HepG2 (cell line): ENCODE results near the gene LOX.

Experiments used
- BATF2 ChIP-seq: sonication (generic); formaldehyde crosslinking; IDR thresholded peaks from 2 replicates; pipeline ENCODE4 v1.8.0; 2022; ENCODE audit warnings: mild to moderate bottlenecking, missing genetic modification reagents, moderate library complexity
- JUN ChIP-seq: sonication (generic); formaldehyde crosslinking; IDR thresholded peaks from 2 replicates; pipeline ENCODE4 v1.4.0; 2020; ENCODE audit warnings: mild to moderate bottlenecking, missing genetic modification reagents
- NFYB ChIP-seq: sonication (generic); formaldehyde crosslinking; IDR thresholded peaks from 2 replicates; pipeline ENCODE4 v1.4.0; 2020; ENCODE audit warnings: missing genetic modification reagents
- RELA ChIP-seq: sonication (generic); formaldehyde crosslinking; IDR thresholded peaks from 2 replicates; pipeline ENCODE4 v1.4.0; 2020; ENCODE audit warnings: missing genetic modification reagents
- SMAD9 ChIP-seq: sonication (generic); formaldehyde crosslinking; IDR thresholded peaks from 2 replicates; pipeline ENCODE4 v1.5.1; 2020; ENCODE audit warnings: mild to moderate bottlenecking, missing genetic modification reagents
- ZFX ChIP-seq: sonication (generic); formaldehyde crosslinking; IDR thresholded peaks from 2 replicates; pipeline ENCODE4 v1.4.0; 2020; ENCODE audit warnings: mild to moderate bottlenecking, low read depth, missing genetic modification reagents, moderate library complexity

GRCh38 chr5:122040636-122041302 is 37.3 kb downstream of the LOX start:
- no peak for TF ChIP-seq BATF2
- no peak for TF ChIP-seq SMAD9
- TF ChIP-seq JUN (CRISPR knock-in tag) = no peak
- TF ChIP-seq ZFX (CRISPR knock-in tag) = no peak
- no peak for TF ChIP-seq RELA (CRISPR knock-in tag)
- no peak for TF ChIP-seq NFYB (CRISPR knock-in tag)
